Body of pancreas (tissue), 4 donors: ENCODE data around the gene MYO18B.

Source experiments
- CTCF ChIP-seq, 7 experiments: fragments of 450-650 bp in 4 of 7; fragments of 200-600 bp in 3 of 7; sonication (generic) in 3 of 7; IDR thresholded peaks; one replicate each; pipeline ENCODE4 v1.5.1; 2016 to 2019; ENCODE audit warnings: antibody characterized with exemption in 7 of 7
- POLR2A ChIP-seq, 3 donors: fragments of 450-650 bp; IDR thresholded peaks; one replicate each; pipeline ENCODE4 v1.6.1; 2016; ENCODE audit warnings: antibody characterized with exemption in 3 of 3, mild to moderate bottlenecking in 2 of 3

GRCh38 chr22:25710501-25710900, 31.5 kb upstream of the MYO18B start:
- TF ChIP-seq CTCF (IDR thresholded peaks at IDR 0.05) (no peak), POLR2A (IDR thresholded peaks at IDR 0.05) (no peak)
